HepG2 (cell line): ENCODE measurements around the gene PPME1. TPM values are rescaled to one million over a fixed set of nuclear protein-coding genes. Genes with fewer than 3 reads are reported as not detected.

Experiments
- DR1 ChIP-seq: sonication (generic); formaldehyde crosslinking; IDR thresholded peaks from 2 replicates; pipeline ENCODE4 v1.8.0; 2021; ENCODE audit warnings: mild to moderate bottlenecking, missing genetic modification reagents, inconsistent platforms
- DRAP1 ChIP-seq: IDR thresholded peaks from 2 replicates; pipeline ENCODE4 v1.6.1; 2016; ENCODE audit warnings: missing genetic modification reagents, missing compliant biosample characterization
- ERF ChIP-seq: IDR thresholded peaks from 2 replicates; pipeline ENCODE4 v1.6.1; 2018; ENCODE audit warnings: missing biosample characterization, missing genetic modification reagents
- GLI4 ChIP-seq: sonication (generic); formaldehyde crosslinking; IDR thresholded peaks from 2 replicates; pipeline ENCODE4 v1.5.1; 2020; ENCODE audit warnings: missing genetic modification reagents, mild to moderate bottlenecking, moderate library complexity, borderline replicate concordance
- HNRNPLL ChIP-seq: fragments of 200-400 bp; formaldehyde crosslinking; IDR thresholded peaks from 2 replicates; pipeline ENCODE4 v1.6.1; 2017; ENCODE audit warnings: mild to moderate bottlenecking, low read depth, low read length; ENCODE audit not compliant: poor library complexity, severe bottlenecking
- KDM5B ChIP-seq: sonication (generic); formaldehyde crosslinking; IDR thresholded peaks from 2 replicates; pipeline ENCODE4 v1.4.0; 2020; ENCODE audit warnings: missing genetic modification reagents, mild to moderate bottlenecking, borderline replicate concordance
- KMT2B ChIP-seq: IDR thresholded peaks from 2 replicates; pipeline ENCODE4 v1.6.1; 2016; ENCODE audit warnings: missing genetic modification reagents, missing compliant biosample characterization
- POLR2AphosphoS5 ChIP-seq: IDR thresholded peaks from 2 replicates; pipeline ENCODE4 v1.6.1; 2012; ENCODE audit warnings: low read depth, low read length
- PRPF4 ChIP-seq: fragments of 200-400 bp; formaldehyde crosslinking; IDR thresholded peaks from 2 replicates; pipeline ENCODE4 v1.6.1; 2016; ENCODE audit warnings: low read length, low read depth; ENCODE audit not compliant: poor library complexity, severe bottlenecking
- SIN3A ChIP-seq: IDR thresholded peaks from 2 replicates; pipeline ENCODE4 v1.6.1; 2011; ENCODE audit warnings: low read depth, mild to moderate bottlenecking, control low read depth, low read length, borderline replicate concordance
- TFE3 ChIP-seq: IDR thresholded peaks from 2 replicates; pipeline ENCODE4 v1.6.1; 2016
- UBTF ChIP-seq: sonication (generic); formaldehyde crosslinking; IDR thresholded peaks from 2 replicates; pipeline ENCODE4 v1.4.0; 2020; ENCODE audit warnings: mild to moderate bottlenecking, missing genetic modification reagents
- ZNF256 ChIP-seq: sonication (generic); formaldehyde crosslinking; conservative IDR thresholded peaks from 2 replicates; pipeline ENCODE4 v1.4.0; 2020; ENCODE audit warnings: missing genetic modification reagents
- ZNF264 ChIP-seq: sonication (generic); formaldehyde crosslinking; IDR thresholded peaks from 2 replicates; pipeline ENCODE4 v1.4.0; 2020; ENCODE audit warnings: missing genetic modification reagents
- ZNF3 ChIP-seq: IDR thresholded peaks from 2 replicates; pipeline ENCODE4 v1.7.0; 2017; ENCODE audit warnings: inconsistent platforms
- ZNF704 ChIP-seq: sonication (generic); formaldehyde crosslinking; IDR thresholded peaks from 2 replicates; pipeline ENCODE4 v1.8.1; 2023; ENCODE audit warnings: mild to moderate bottlenecking, inconsistent platforms, moderate library complexity, missing genetic modification reagents, borderline replicate concordance
- ZNF839 ChIP-seq: sonication (generic); formaldehyde crosslinking; IDR thresholded peaks from 2 replicates; pipeline ENCODE4 v1.4.0; 2020; ENCODE audit warnings: missing genetic modification reagents, mild to moderate bottlenecking, borderline replicate concordance
- ZNF841 ChIP-seq: sonication (generic); formaldehyde crosslinking; IDR thresholded peaks from 2 replicates; pipeline ENCODE4 v1.8.1; 2023; ENCODE audit warnings: missing genetic modification reagents, borderline replicate concordance
- ZSCAN30 ChIP-seq: sonication (generic); formaldehyde crosslinking; IDR thresholded peaks from 2 replicates; pipeline ENCODE4 v1.5.0; 2020; ENCODE audit warnings: mild to moderate bottlenecking, missing genetic modification reagents
- polyA plus RNA-seq, 8 experiments: library from polyadenylated mRNA; depleted of rRNA in 3 of 8; stranded (reverse) in 7 of 8; unstranded in 1 of 8; fragments of >200 nt; fragmentation: Illumina TruSeq in 4 of 8; extraction: Trizol in 4 of 8; gene quantifications; 2 replicates each; pipeline versions ENCODE4 v1.2.1 to v1.2.3, GENCODE V29; 2011 to 2016; ENCODE audit warnings: low read depth in 4 of 8, missing spikeins in 1 of 8, mixed read lengths in 1 of 8; ENCODE audit not compliant: insufficient read depth in 1 of 8
- total RNA-seq, 5 experiments: library from RNA; depleted of rRNA; stranded (reverse); fragments of >200 nt; fragmentation: Illumina TruSeq; extraction: Trizol; gene quantifications; 2 replicates each; pipeline ENCODE4 v1.2.3, GENCODE V29; 2016; ENCODE audit warnings: low read depth in 1 of 5

Gene PPME1
- total and polyA plus RNA-seq, 2 of the 13 experiments (the other 11 are each of a cell fraction or from before 2014, with no cell fraction given), result 31.3 to 56.0 TPM

GRCh38 chr11:74170694-74171629, at the start of gene PPME1, which contains the start of gene C2CD3 (continued):
- peak; percentile 91 for TF ChIP-seq ERF (CRISPR knock-in tag)
- TF ChIP-seq TFE3 (CRISPR knock-in tag), result 0 out of 2 replicates have a peak, but pooled peaks have one; percentile 52
- no peak for TF ChIP-seq ZNF3 (CRISPR knock-in tag)
- TF ChIP-seq KMT2B, result peak; percentile 83
- TF ChIP-seq UBTF, result peak; percentile 85
- peak; percentile 80; the same call in 1 of the 2 replicates for TF ChIP-seq GLI4
- TF ChIP-seq ZSCAN30 (CRISPR knock-in tag), result no peak
- TF ChIP-seq ZNF264, result peak; percentile 36; the same call in 1 of the 2 replicates
- peak; percentile 99 for TF ChIP-seq HNRNPLL
- peak; percentile 73 for TF ChIP-seq DR1 (CRISPR knock-in tag)
- TF ChIP-seq KDM5B, result peak; percentile 77; the same call in 1 of the 2 replicates
- TF ChIP-seq ZNF704 (CRISPR knock-in tag), result peak; percentile 89; the same call in 1 of the 2 replicates
- TF ChIP-seq POLR2AphosphoS5, result peak; percentile 88
- TF ChIP-seq PRPF4, result no peak
- no peak for TF ChIP-seq ZNF839 (CRISPR knock-in tag)
- TF ChIP-seq SIN3A, result peak; percentile 82; the same call in 1 of the 2 replicates
- peak; percentile 83; the same call in 1 of the 2 replicates for TF ChIP-seq DRAP1
- no peak for TF ChIP-seq ZNF841
- 0 out of 2 replicates have a peak, but pooled peaks have one; percentile 82 for TF ChIP-seq ZNF256 (CRISPR knock-in tag)
